ENCODE measurements around the gene SLC48A1. TPM values are rescaled to one million over a fixed set of nuclear protein-coding genes. Genes with fewer than 3 reads are reported as not detected.

Gene SLC48A1
- total and polyA plus RNA-seq, 7 donors, result 12.7 to 28.7 (median 23.5) TPM

- no peaks in the 10 kb centered on the region for H3K36me3 ChIP-seq (ENCODE audit: insufficient read depth in 1 of 2, low read depth in 1 of 2)
- peaks cover 46% of the 10 kb centered on the region for H3K4me1 ChIP-seq
- no peaks in the 10 kb centered on the region for H3K9me3 ChIP-seq
- no peaks in the 10 kb centered on the region for H3K27me3 ChIP-seq (ENCODE audit: insufficient read depth in 3 of 3, low read length in 2 of 3)
- H3K27ac ChIP-seq, result peak overlapping the region; percentile 30
- WGBS, 3 donors, result 69 to 75% (median 74%) methylated on average over 11 to 12 of the region's 12 CpGs
- H3K4me3 ChIP-seq, result no peak overlapping the region
- DNase-seq (no peak), ATAC-seq (no peak)
- TF ChIP-seq, protein P1, sequence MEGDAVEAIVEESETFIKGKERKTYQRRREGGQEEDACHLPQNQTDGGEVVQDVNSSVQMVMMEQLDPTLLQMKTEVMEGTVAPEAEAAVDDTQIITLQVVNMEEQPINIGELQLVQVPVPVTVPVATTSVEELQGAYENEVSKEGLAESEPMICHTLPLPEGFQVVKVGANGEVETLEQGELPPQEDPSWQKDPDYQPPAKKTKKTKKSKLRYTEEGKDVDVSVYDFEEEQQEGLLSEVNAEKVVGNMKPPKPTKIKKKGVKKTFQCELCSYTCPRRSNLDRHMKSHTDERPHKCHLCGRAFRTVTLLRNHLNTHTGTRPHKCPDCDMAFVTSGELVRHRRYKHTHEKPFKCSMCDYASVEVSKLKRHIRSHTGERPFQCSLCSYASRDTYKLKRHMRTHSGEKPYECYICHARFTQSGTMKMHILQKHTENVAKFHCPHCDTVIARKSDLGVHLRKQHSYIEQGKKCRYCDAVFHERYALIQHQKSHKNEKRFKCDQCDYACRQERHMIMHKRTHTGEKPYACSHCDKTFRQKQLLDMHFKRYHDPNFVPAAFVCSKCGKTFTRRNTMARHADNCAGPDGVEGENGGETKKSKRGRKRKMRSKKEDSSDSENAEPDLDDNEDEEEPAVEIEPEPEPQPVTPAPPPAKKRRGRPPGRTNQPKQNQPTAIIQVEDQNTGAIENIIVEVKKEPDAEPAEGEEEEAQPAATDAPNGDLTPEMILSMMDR (IDR thresholded peaks at IDR 0.05), result no peak
- intact Hi-C loops (cut with DNase I), result no loop called here
Observed at GRCh38 chr12:47734725-47735480, 38.1 kb upstream of the SLC48A1 start.

DNA sequence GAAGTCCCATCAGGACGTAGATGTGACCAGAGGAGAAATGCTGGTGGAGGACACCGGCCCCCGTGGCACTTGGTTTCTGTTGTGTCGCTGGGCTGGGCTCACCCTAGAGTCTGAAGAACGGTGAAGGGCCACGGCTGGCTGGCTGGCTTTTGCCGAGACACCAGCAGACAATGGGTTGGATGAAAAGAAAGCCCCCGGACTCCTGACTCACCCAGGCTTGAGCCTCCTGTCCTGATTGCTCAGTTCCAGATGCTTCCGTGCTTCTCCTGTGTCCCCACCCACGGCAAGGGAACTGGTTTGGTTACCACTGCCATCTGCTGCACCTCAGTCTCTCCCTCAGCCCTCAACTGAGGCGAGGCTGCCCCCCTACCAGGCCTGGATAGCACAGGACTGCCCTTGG lies 37.4 kb upstream of the SLC48A1 start:
- Histone ChIP-seq H3K4me1 (peaks cover 39% of the 10 kb centered on the region), H3K27me3 (ENCODE audit: insufficient read depth in 3 of 3, low read length in 2 of 3) (no peaks in the 10 kb centered on the region), H3K9me3 (no peaks in the 10 kb centered on the region), H3K27ac (peak overlapping the region; percentile 58), H3K36me3 (ENCODE audit: insufficient read depth in 1 of 2, low read depth in 1 of 2) (no peaks in the 10 kb centered on the region), H3K4me3 (no peak overlapping the region)
- ATAC-seq (no peak), DNase-seq (no peak)
- WGBS, 3 donors, result 75 to 89% (median 81%) methylated on average over 9 to 11 of the region's 11 CpGs
- TF ChIP-seq, protein P1 (IDR thresholded peaks at IDR 0.05), result no peak
- intact Hi-C loops (cut with DNase I), result no loop called here

DNA sequence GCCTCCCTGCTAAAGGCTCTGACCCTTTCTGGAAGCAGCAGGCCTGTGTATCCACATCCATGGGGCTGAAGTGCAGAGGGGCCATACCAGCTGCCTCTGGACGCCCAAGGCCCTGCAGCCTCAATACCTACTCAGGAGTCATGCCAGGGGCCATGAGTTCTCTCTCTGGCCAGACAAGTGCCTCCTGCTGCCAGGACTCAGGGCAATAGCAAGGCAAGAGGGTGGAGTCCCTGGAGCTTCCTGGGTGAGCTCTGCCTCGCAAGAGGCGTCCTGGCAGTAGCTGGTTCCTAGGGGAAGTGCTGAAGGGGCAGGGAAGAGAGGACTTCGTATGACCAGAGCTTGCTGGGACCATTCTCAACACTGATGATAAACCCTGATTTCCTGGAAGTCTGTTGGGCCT lies 36.8 kb upstream of the SLC48A1 start:
- DNase-seq, result no peak
- H3K9me3 ChIP-seq, result no peaks in the 10 kb centered on the region
- 59 to 77% (median 64%) methylated on average over 4 of the region's 4 CpGs for WGBS, 3 donors
- no peak overlapping the region for H3K4me3 ChIP-seq
- H3K27me3 ChIP-seq (ENCODE audit: insufficient read depth in 3 of 3, low read length in 2 of 3), result no peaks in the 10 kb centered on the region
- intact Hi-C loops (cut with DNase I), result no loop called here
- H3K27ac ChIP-seq, result peak overlapping the region; percentile 58
- TF ChIP-seq, protein P1 (IDR thresholded peaks at IDR 0.05), result no peak
- no peaks in the 10 kb centered on the region for H3K36me3 ChIP-seq (ENCODE audit: insufficient read depth in 1 of 2, low read depth in 1 of 2)
- no peak for ATAC-seq
- peaks cover 39% of the 10 kb centered on the region for H3K4me1 ChIP-seq

DNA sequence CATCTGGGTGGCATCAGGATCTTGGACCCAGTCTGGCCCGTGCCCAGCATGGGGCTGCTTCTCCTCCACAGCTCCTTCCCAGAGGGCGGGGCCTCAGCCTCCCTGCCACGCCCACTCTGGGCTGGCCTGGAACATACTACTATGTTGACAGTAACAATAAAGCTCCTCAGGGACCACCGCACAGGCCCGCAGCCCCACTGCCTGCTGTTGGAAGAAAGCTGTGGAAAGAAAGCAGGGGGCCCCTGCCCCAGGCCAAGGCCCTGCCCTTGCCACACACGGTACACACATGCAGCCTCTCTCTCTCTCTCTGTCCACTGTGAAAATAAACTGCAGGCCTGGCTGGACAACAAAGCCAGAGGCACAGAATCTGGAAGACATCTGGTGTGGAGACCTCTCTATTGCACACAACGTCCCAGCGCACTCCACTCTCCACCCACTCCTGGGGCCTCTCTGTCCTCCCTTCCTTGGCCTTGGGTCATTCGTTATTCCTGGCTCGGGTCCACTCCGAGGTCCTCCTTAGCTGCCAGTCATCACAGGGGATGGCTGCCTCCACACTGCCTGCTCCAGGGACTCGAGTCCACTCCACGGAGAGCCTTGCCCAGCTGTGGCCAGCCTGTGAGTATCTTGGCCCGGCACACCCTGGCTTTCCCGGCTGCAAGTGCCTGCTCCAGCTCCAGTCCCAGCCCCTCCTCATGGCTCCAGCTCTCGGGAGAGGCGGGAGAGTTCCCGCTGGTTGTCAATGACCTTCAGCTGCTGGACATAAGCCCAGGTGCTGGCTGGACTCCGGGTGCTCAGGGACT lies 36.0 kb upstream of the SLC48A1 start:
- Histone ChIP-seq H3K4me3 (peak overlapping the region; percentile 7), H3K27ac (peak overlapping the region; percentile 58), H3K36me3 (ENCODE audit: insufficient read depth in 1 of 2, low read depth in 1 of 2) (no peaks in the 10 kb centered on the region), H3K27me3 (ENCODE audit: insufficient read depth in 3 of 3, low read length in 2 of 3) (no peaks in the 10 kb centered on the region), H3K4me1 (peaks cover 39% of the 10 kb centered on the region), H3K9me3 (no peaks in the 10 kb centered on the region)
- WGBS, 3 donors, result 10 to 14% (median 14%) methylated on average over 19 of the region's 19 CpGs
- peak; percentile 60 to 80 (median 73) for ATAC-seq
- peak; percentile 84 to 92 for DNase-seq
- intact Hi-C loops (cut with DNase I), result no loop called here
- TF ChIP-seq, protein P1 (IDR thresholded peaks at IDR 0.05), result no peak

All from psoas muscle (tissue), 8 donors.